NT2/D1 (cell line): ENCODE results near the gene BHLHE23.

Experiments used
- DNase-seq: peaks from one replicate; pipeline ENCODE4 v3.0.0-alpha.2; 2011; ENCODE audit warnings: low read depth, low spot score
- H3K27me3 ChIP-seq: 2 replicates; pipeline ENCODE4 v1.6.0; 2011; ENCODE audit warnings: mild to moderate bottlenecking; ENCODE audit not compliant: insufficient read length, insufficient read depth
- H3K36me3 ChIP-seq: 2 replicates; pipeline ENCODE4 v1.6.1; 2011; ENCODE audit warnings: mild to moderate bottlenecking, low read length, mixed read lengths; ENCODE audit not compliant: insufficient read depth, insufficient read length
- H3K4me1 ChIP-seq: 2 replicates; pipeline ENCODE4 v1.5.1; 2011; ENCODE audit not compliant: insufficient read depth, insufficient read length
- H3K4me3 ChIP-seq: 2 replicates; pipeline ENCODE4 v1.5.1; 2011; ENCODE audit warnings: low read depth; ENCODE audit not compliant: insufficient read length
- H3K9ac ChIP-seq: 2 replicates; pipeline ENCODE4 v1.6.0; 2011; ENCODE audit warnings: low read depth; ENCODE audit not compliant: insufficient read length
- H3K9me3 ChIP-seq: 2 replicates; pipeline ENCODE4 v1.5.1; 2011; ENCODE audit warnings: mild to moderate bottlenecking, low read length; ENCODE audit not compliant: insufficient read depth
- SUZ12 ChIP-seq: IDR thresholded peaks from 2 replicates; pipeline ENCODE4 v1.6.1; 2011; ENCODE audit not compliant: insufficient read length, insufficient read depth; ENCODE audit errors: extremely low read depth
- YY1 ChIP-seq: IDR thresholded peaks from 2 replicates; pipeline ENCODE4 v1.6.1; 2011; ENCODE audit not compliant: insufficient read length, insufficient read depth
- ZNF274 ChIP-seq: IDR thresholded peaks from 2 replicates; pipeline ENCODE4 v1.6.1; 2011; ENCODE audit warnings: mild to moderate bottlenecking, low read depth, low read length

Gene BHLHE23

DNA sequence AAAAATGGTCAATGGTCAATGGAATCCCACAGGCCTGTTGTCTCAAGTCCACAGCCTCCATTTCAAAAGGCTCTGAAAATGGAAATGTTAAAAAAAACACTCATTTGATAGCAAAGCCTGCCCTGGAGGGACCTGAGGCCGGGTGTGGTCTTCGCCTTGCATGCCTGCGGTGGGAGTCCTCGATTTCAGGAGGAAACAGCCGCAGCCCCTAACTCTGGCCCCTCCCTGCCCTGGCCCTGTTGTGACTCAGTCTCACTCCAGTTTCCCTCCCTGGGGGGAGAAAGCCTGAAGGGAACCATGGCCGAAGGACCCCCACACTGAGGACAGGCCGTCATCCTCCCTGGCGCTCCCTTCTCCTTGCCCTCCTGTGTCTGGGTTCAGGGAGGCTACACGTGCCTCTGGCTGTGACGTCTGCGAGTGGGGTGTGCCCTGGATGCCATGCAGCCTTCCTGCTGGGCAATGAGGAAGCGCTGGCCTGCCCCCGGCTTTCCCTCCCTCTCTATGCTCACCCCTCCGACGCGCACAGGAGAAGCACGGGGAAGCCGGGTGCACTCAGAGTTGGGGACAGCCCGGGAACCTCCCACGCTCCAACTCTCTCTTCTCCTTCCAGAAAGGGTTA, 9.2 kb downstream of the BHLHE23 start:
- H3K4me3 ChIP-seq = no peak overlapping the region
- H3K9me3 ChIP-seq = peaks cover 9% of the 10 kb centered on the region; the same call in 1 of the 2 replicates
- H3K36me3 ChIP-seq = no peaks in the 10 kb centered on the region
- no peak for DNase-seq
- peaks cover 23% of the 10 kb centered on the region for H3K4me1 ChIP-seq
- H3K27me3 ChIP-seq = peaks cover 15% of the 10 kb centered on the region
- TF ChIP-seq ZNF274 = no peak
- no peak for TF ChIP-seq YY1
- no peak for TF ChIP-seq SUZ12
- peak overlapping the region; percentile 58 for H3K9ac ChIP-seq

DNA sequence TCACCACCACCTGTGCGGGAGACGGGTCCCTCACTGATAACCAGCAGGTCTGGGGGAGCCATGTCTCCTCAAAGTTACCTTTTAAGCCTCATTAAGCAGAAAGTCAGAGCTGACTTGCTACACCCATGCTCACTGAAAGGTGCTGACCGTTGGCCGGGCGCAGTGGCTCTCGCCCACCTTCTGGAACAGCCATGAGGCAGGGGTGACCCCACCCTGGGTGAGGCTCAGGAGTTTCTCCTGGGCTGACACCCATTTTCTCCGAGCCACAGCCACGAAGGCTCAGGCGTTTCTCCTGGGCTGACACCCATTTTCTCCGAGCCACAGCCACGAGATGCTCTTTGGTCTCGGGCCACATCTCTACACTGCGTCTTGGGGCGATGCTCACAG, 10.2 kb downstream of the BHLHE23 start:
- H3K27me3 ChIP-seq = peaks cover 11% of the 10 kb centered on the region
- no peak overlapping the region for H3K4me3 ChIP-seq
- no peak overlapping the region for H3K9ac ChIP-seq
- TF ChIP-seq SUZ12 = no peak
- TF ChIP-seq ZNF274 = no peak
- no peak for TF ChIP-seq YY1
- peaks cover 9% of the 10 kb centered on the region; the same call in 1 of the 2 replicates for H3K9me3 ChIP-seq
- no peak for DNase-seq
- H3K4me1 ChIP-seq = peaks cover 23% of the 10 kb centered on the region
- H3K36me3 ChIP-seq = no peaks in the 10 kb centered on the region

- peaks cover 23% of the 10 kb centered on the region for H3K4me1 ChIP-seq
- TF ChIP-seq ZNF274 (no peak), SUZ12 (no peak)
- no peak for DNase-seq
- H3K9me3 ChIP-seq = peaks cover 9% of the 10 kb centered on the region; the same call in 1 of the 2 replicates
- H3K36me3 ChIP-seq = no peaks in the 10 kb centered on the region
- peak overlapping the region; percentile 43 for H3K9ac ChIP-seq
- H3K27me3 ChIP-seq = peaks cover 11% of the 10 kb centered on the region
- H3K4me3 ChIP-seq = no peak overlapping the region
These were observed 10.7 kb downstream of the BHLHE23 start for GRCh38 chr20:62995898-62996595.

DNA sequence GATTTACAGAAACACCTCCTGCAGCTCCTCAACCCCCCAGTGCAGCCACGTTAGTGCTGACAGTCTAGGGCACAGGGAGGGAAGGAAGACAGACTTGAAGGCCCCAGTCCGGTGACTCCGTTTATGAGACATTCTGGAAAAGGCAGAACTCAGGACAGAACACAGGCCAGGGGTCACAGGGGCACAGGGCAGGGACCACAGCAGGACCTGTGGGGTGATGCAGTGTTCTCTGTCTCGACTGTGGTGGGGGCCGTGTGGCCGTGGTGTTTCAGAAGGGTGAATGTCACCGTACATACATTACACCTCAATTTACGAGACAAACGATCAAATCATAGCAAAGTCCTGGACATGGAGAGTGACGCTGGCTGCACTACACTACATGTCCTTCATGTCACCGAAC, 11.3 kb downstream of the BHLHE23 start:
- H3K9me3 ChIP-seq = peaks cover 9% of the 10 kb centered on the region; the same call in 1 of the 2 replicates
- no peak for DNase-seq
- peaks cover 24% of the 10 kb centered on the region for H3K4me1 ChIP-seq
- no peaks in the 10 kb centered on the region for H3K36me3 ChIP-seq
- H3K9ac ChIP-seq = peak overlapping the region; percentile 43
- peaks cover 11% of the 10 kb centered on the region for H3K27me3 ChIP-seq
- no peak overlapping the region for H3K4me3 ChIP-seq
- TF ChIP-seq SUZ12 (no peak), ZNF274 (no peak), YY1 (no peak)

- peaks cover 11% of the 10 kb centered on the region for H3K27me3 ChIP-seq
- H3K4me1 ChIP-seq = peaks cover 28% of the 10 kb centered on the region
- no peak overlapping the region for H3K4me3 ChIP-seq
- no peak for DNase-seq
- H3K9ac ChIP-seq = peak overlapping the region; percentile 23
- no peaks in the 10 kb centered on the region for H3K36me3 ChIP-seq
- TF ChIP-seq YY1 (no peak), SUZ12 (no peak), ZNF274 (no peak)
- H3K9me3 ChIP-seq = peaks cover 8% of the 10 kb centered on the region; the same call in 1 of the 2 replicates
These were observed 11.9 kb downstream of the BHLHE23 start for GRCh38 chr20:62994869-62995281.

GRCh38 chr20:62993856-62994494, 12.8 kb downstream of the BHLHE23 start:
- peaks cover 11% of the 10 kb centered on the region for H3K27me3 ChIP-seq
- TF ChIP-seq ZNF274 = no peak
- H3K9ac ChIP-seq = no peak overlapping the region

DNA sequence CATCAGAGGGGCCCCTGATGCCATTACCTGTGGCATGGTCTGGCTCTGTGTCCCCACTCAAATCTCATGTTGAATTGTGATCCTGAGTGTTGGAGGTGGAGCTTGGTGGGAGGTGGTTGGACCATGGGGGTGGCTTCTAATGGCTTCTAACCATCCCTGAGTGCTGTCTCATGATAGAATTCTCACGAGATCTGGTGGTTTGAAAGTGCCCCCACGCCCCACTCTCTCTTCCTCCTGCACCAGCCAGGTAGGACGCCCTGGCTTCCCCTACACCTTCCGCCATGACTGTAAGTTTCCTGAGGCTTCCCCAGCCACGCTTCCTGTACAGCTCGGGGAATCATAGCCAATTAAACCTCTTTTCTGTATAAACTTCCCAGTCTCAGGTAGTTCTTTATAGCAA, 14.9 kb downstream of the BHLHE23 start:
- peaks cover 2% of the 10 kb centered on the region for H3K27me3 ChIP-seq

More at GRCh38 chr20:62993856-62994494, 12.8 kb downstream of the BHLHE23 start:
- Histone ChIP-seq H3K36me3 (no peaks in the 10 kb centered on the region), H3K4me1 (peaks cover 28% of the 10 kb centered on the region), H3K9me3 (no peaks in the 10 kb centered on the region), H3K4me3 (no peak overlapping the region)
- DNase-seq = no peak

More for the DNA sequence above, 14.9 kb downstream of the BHLHE23 start:
- no peak overlapping the region for H3K4me3 ChIP-seq
- no peaks in the 10 kb centered on the region for H3K36me3 ChIP-seq
- no peak for DNase-seq
- H3K4me1 ChIP-seq = peaks cover 23% of the 10 kb centered on the region
- no peak for TF ChIP-seq ZNF274
- TF ChIP-seq YY1 = no peak
- no peak for TF ChIP-seq SUZ12
- no peaks in the 10 kb centered on the region for H3K9me3 ChIP-seq
- H3K9ac ChIP-seq = no peak overlapping the region
